ENCODE data around the gene KAT2A.

- TF ChIP-seq EZH2 (IDR thresholded peaks at IDR 0.05) (no peak), POLR2AphosphoS5 (IDR thresholded peaks at IDR 0.05; ENCODE audit: borderline replicate concordance, low read depth, low read length) (no peak), FOXP2 (optimal IDR thresholded peaks at IDR 0.05; ENCODE audit: control extremely low read depth, extremely low read length, insufficient read depth) (no peak)
Observed at GRCh38 chr17:42107124-42107523, 14.0 kb downstream of the KAT2A start.

Data from SK-N-MC (cell line).